Neural progenitor cell (in vitro differentiated cells): ENCODE results near the gene KCNJ15. TPM values are rescaled to one million over a fixed set of nuclear protein-coding genes. Genes with fewer than 3 reads are reported as not detected.

Experiments used
- DNase-seq: peaks from one replicate; pipeline ENCODE4 v3.0.0-alpha.2; 2016; ENCODE audit warnings: low spot score
- H2AFZ ChIP-seq: fragments of 200-600 bp; sonication (generic); replicated peaks from 2 replicates; pipeline ENCODE4 v1.6.1; 2016; ENCODE audit warnings: antibody characterized with exemption
- H3F3A ChIP-seq: fragments of 200-600 bp; sonication (generic); 2 replicates; pipeline ENCODE4 v1.6.1; 2016; ENCODE audit warnings: antibody characterized with exemption, low read depth
- H3K27ac ChIP-seq: fragments of 200-600 bp; sonication (generic); 2 replicates; pipeline ENCODE4 v1.5.1; 2016; ENCODE audit warnings: mild to moderate bottlenecking
- H3K27me3 ChIP-seq: fragments of 200-600 bp; sonication (generic); 2 replicates; pipeline ENCODE4 v1.6.1; 2016; ENCODE audit warnings: mild to moderate bottlenecking, moderate library complexity
- H3K36me3 ChIP-seq: fragments of 200-600 bp; sonication (generic); 2 replicates; pipeline ENCODE4 v1.5.1; 2016
- H3K4me1 ChIP-seq: fragments of 200-600 bp; sonication (generic); 2 replicates; pipeline ENCODE4 v1.6.1; 2016; ENCODE audit warnings: mixed run types
- H3K4me2 ChIP-seq: fragments of 200-600 bp; sonication (generic); 2 replicates; pipeline ENCODE4 v1.6.1; 2016
- H3K4me3 ChIP-seq: fragments of 200-600 bp; sonication (generic); 2 replicates; pipeline ENCODE4 v1.5.1; 2016
- H3K79me2 ChIP-seq: fragments of 200-600 bp; sonication (generic); 2 replicates; pipeline ENCODE4 v1.6.1; 2016; ENCODE audit warnings: low read depth
- H3K9ac ChIP-seq: fragments of 200-600 bp; sonication (generic); 2 replicates; pipeline ENCODE4 v1.6.1; 2016
- H3K9me3 ChIP-seq: fragments of 200-600 bp; sonication (generic); 2 replicates; pipeline ENCODE4 v1.5.1; 2016; ENCODE audit warnings: low read depth
- H4K20me1 ChIP-seq: fragments of 200-600 bp; sonication (generic); 2 replicates; pipeline ENCODE4 v1.6.1; 2016; ENCODE audit warnings: low read depth
- H3K27ac Mint-ChIP-seq: 3 replicates; pipeline ENCODE4 v1.8.0; 2021; ENCODE audit warnings: mixed read lengths
- H3K27me3 Mint-ChIP-seq: 2 replicates; pipeline ENCODE4 v1.8.0; 2022; ENCODE audit warnings: low read depth, mild to moderate bottlenecking, inconsistent platforms, moderate library complexity, mixed read lengths; ENCODE audit not compliant: insufficient read depth
- H3K36me3 Mint-ChIP-seq: 3 replicates; pipeline ENCODE4 v1.8.0; 2021; ENCODE audit warnings: mixed read lengths
- H3K4me1 Mint-ChIP-seq: 3 replicates; pipeline ENCODE4 v1.8.0; 2021; ENCODE audit warnings: mixed read lengths
- H3K4me3 Mint-ChIP-seq: 3 replicates; pipeline ENCODE4 v1.8.0; 2021; ENCODE audit warnings: mild to moderate bottlenecking, moderate library complexity, mixed read lengths
- H3K9me3 Mint-ChIP-seq: 3 replicates; pipeline ENCODE4 v1.8.0; 2020; ENCODE audit warnings: mixed read lengths
- CTCF ChIP-seq: fragments of 200-600 bp; sonication (generic); IDR thresholded peaks from 2 replicates; pipeline ENCODE4 v1.5.1; 2017; ENCODE audit warnings: antibody characterized with exemption, mild to moderate bottlenecking
- EZH2 ChIP-seq: fragments of 200-600 bp; sonication (generic); IDR thresholded peaks from 2 replicates; pipeline ENCODE4 v1.6.1; 2017; ENCODE audit warnings: antibody characterized with exemption, mild to moderate bottlenecking, moderate library complexity
- EZH2phosphoT487 ChIP-seq: fragments of 200-600 bp; sonication (generic); IDR thresholded peaks from 2 replicates; pipeline ENCODE4 v1.6.1; 2017; ENCODE audit warnings: antibody characterized with exemption
- total RNA-seq: library from RNA; depleted of rRNA; stranded (reverse); fragments of >200 nt; gene quantifications from 2 replicates; pipeline ENCODE4 v1.2.3, GENCODE V29; 2015; ENCODE audit warnings: low replicate concordance

Gene KCNJ15
- total RNA-seq, 1 donor from 2014 or later = not detected

GRCh38 chr21:38294609-38295008 is 37.8 kb downstream of the KCNJ15 start:
- Mint-ChIP-seq H3K4me3 (no peak overlapping the region), H3K4me1 (peaks cover 25% of the 10 kb centered on the region), H3K36me3 (no peaks in the 10 kb centered on the region), H3K27me3 (peaks cover 5% of the 10 kb centered on the region), H3K9me3 (no peaks in the 10 kb centered on the region), H3K27ac (no peak overlapping the region)
- no peaks in the 10 kb centered on the region for H3K9me3 ChIP-seq
- no peaks in the 10 kb centered on the region for H4K20me1 ChIP-seq
- no peak overlapping the region for H3K4me3 ChIP-seq
- no peaks in the 10 kb centered on the region for H3K36me3 ChIP-seq
- TF ChIP-seq EZH2 (no peak), CTCF (no peak), EZH2phosphoT487 (no peak)
- no peak overlapping the region for H3K4me2 ChIP-seq
- peaks cover 6% of the 10 kb centered on the region for H3K4me1 ChIP-seq
- H3K9ac ChIP-seq = no peak overlapping the region
- DNase-seq = no peak
- H2AFZ ChIP-seq = no peak overlapping the region
- H3K79me2 ChIP-seq = no peaks in the 10 kb centered on the region
- H3F3A ChIP-seq = no peaks in the 10 kb centered on the region
- no peaks in the 10 kb centered on the region for H3K27me3 ChIP-seq
- H3K27ac ChIP-seq = no peak overlapping the region

GRCh38 chr21:38295997-38296764 is 39.4 kb downstream of the KCNJ15 start:
- H3K9ac ChIP-seq = no peak overlapping the region

GRCh38 chr21:38297194-38297631 is 40.4 kb downstream of the KCNJ15 start:
- Histone ChIP-seq H3K4me3 (no peak overlapping the region), H3K79me2 (no peaks in the 10 kb centered on the region), H3F3A (no peaks in the 10 kb centered on the region), H3K9ac (no peak overlapping the region), H3K4me2 (no peak overlapping the region), H3K4me1 (peaks cover 6% of the 10 kb centered on the region), H3K27me3 (no peaks in the 10 kb centered on the region), H3K36me3 (no peaks in the 10 kb centered on the region), H4K20me1 (no peaks in the 10 kb centered on the region), H3K27ac (no peak overlapping the region), H3K9me3 (no peaks in the 10 kb centered on the region), H2AFZ (peak overlapping the region; percentile 13)
- H3K27me3 Mint-ChIP-seq = peaks cover 5% of the 10 kb centered on the region
- peaks cover 33% of the 10 kb centered on the region for H3K4me1 Mint-ChIP-seq
- H3K36me3 Mint-ChIP-seq = no peaks in the 10 kb centered on the region
- no peak for DNase-seq
- TF ChIP-seq EZH2 = no peak
- H3K9me3 Mint-ChIP-seq = no peaks in the 10 kb centered on the region
- H3K27ac Mint-ChIP-seq = no peak overlapping the region
- H3K4me3 Mint-ChIP-seq = no peak overlapping the region

More at GRCh38 chr21:38295997-38296764, 39.4 kb downstream of the KCNJ15 start:
- H3K36me3 ChIP-seq = no peaks in the 10 kb centered on the region
- Mint-ChIP-seq H3K4me1 (peaks cover 25% of the 10 kb centered on the region), H3K36me3 (no peaks in the 10 kb centered on the region), H3K9me3 (no peaks in the 10 kb centered on the region), H3K27me3 (peaks cover 5% of the 10 kb centered on the region), H3K27ac (peak overlapping the region; percentile 53), H3K4me3 (no peak overlapping the region)
- H3K4me3 ChIP-seq = no peak overlapping the region
- peak overlapping the region; percentile 85 for H2AFZ ChIP-seq
- no peak overlapping the region for H3K27ac ChIP-seq
- H4K20me1 ChIP-seq = no peaks in the 10 kb centered on the region
- H3K9me3 ChIP-seq = no peaks in the 10 kb centered on the region
- peaks cover 6% of the 10 kb centered on the region for H3K4me1 ChIP-seq
- no peak overlapping the region for H3K4me2 ChIP-seq
- no peak for DNase-seq
- TF ChIP-seq CTCF (no peak), EZH2 (no peak), EZH2phosphoT487 (no peak)
- no peaks in the 10 kb centered on the region for H3K79me2 ChIP-seq
- no peaks in the 10 kb centered on the region for H3K27me3 ChIP-seq
- no peaks in the 10 kb centered on the region for H3F3A ChIP-seq

- Histone ChIP-seq H3K4me1 (peaks cover 6% of the 10 kb centered on the region), H3K27me3 (no peaks in the 10 kb centered on the region), H3K9me3 (no peaks in the 10 kb centered on the region), H4K20me1 (no peaks in the 10 kb centered on the region), H2AFZ (no peak overlapping the region), H3K4me2 (no peak overlapping the region), H3K27ac (no peak overlapping the region), H3F3A (no peaks in the 10 kb centered on the region), H3K4me3 (no peak overlapping the region), H3K9ac (no peak overlapping the region), H3K36me3 (no peaks in the 10 kb centered on the region), H3K79me2 (no peaks in the 10 kb centered on the region)
- DNase-seq = no peak
- H3K36me3 Mint-ChIP-seq = no peaks in the 10 kb centered on the region
- peaks cover 5% of the 10 kb centered on the region for H3K27me3 Mint-ChIP-seq
- H3K9me3 Mint-ChIP-seq = no peaks in the 10 kb centered on the region
- H3K27ac Mint-ChIP-seq = no peak overlapping the region
- peaks cover 33% of the 10 kb centered on the region for H3K4me1 Mint-ChIP-seq
- TF ChIP-seq CTCF = no peak
- no peak for TF ChIP-seq EZH2phosphoT487
- TF ChIP-seq EZH2 = no peak
- no peak overlapping the region for H3K4me3 Mint-ChIP-seq
These were observed 41.1 kb downstream of the KCNJ15 start for GRCh38 chr21:38297871-38298270.
